ENCODE data around the gene SNX8.
A peak's percentile ranks its signal among the peaks of the same experiment; 100 is the strongest.
"Not testable (repeated sequence)": the region's sequence is repeated elsewhere in the genome, so short reads cannot be mapped to it uniquely, and the experiment has no call there.

The SNX8 gene

GRCh38 chr7:2326951-2327350, 12.7 kb upstream of the SNX8 start:
- DNase-seq = no peak

GRCh38 chr7:2325162-2325561, 10.9 kb upstream of the SNX8 start:
- DNase-seq = no peak

GRCh38 chr7:2321020-2321419, 6.8 kb upstream of the SNX8 start:
- no peak for DNase-seq

- DNase-seq = no peak
Observed at GRCh38 chr7:2317556-2318293, 3.5 kb upstream of the SNX8 start.

GRCh38 chr7:2316578-2316977, 2.3 kb upstream of the SNX8 start:
- no peak for DNase-seq

GRCh38 chr7:2315787-2316186, 1.5 kb upstream of the SNX8 start:
- DNase-seq = no peak

GRCh38 chr7:2314956-2315530, 802 bp upstream of the SNX8 start:
- not testable (repeated sequence) for DNase-seq

GRCh38 chr7:2313450-2314208, 612 bp downstream of the SNX8 start:
- DNase-seq = peak; percentile 26

- no peak for DNase-seq
Observed at GRCh38 chr7:2312267-2312929, 1.8 kb downstream of the SNX8 start.

- DNase-seq = no peak
Observed at GRCh38 chr7:2309889-2310331, 4.3 kb downstream of the SNX8 start.

GRCh38 chr7:2307690-2308107, 6.5 kb downstream of the SNX8 start:
- DNase-seq = no peak

GRCh38 chr7:2306688-2307087, 7.6 kb downstream of the SNX8 start:
- no peak for DNase-seq

GRCh38 chr7:2305258-2305657, 9.0 kb downstream of the SNX8 start:
- not testable (repeated sequence) for DNase-seq

GRCh38 chr7:2303520-2303919, 10.7 kb downstream of the SNX8 start:
- not testable (repeated sequence) for DNase-seq

- DNase-seq = not testable (repeated sequence)
Observed at GRCh38 chr7:2302743-2303397, 11.4 kb downstream of the SNX8 start.

- DNase-seq = no peak
Observed at GRCh38 chr7:2301511-2301863, 12.8 kb downstream of the SNX8 start.

- DNase-seq = peak; percentile 27
Observed at GRCh38 chr7:2299870-2300512, 14.2 kb downstream of the SNX8 start.

GRCh38 chr7:2299131-2299829, 15.0 kb downstream of the SNX8 start:
- peak; percentile 69 for DNase-seq

GRCh38 chr7:2296832-2297231, 17.4 kb downstream of the SNX8 start:
- DNase-seq = no peak

GRCh38 chr7:2295936-2296620, 18.2 kb downstream of the SNX8 start:
- DNase-seq = no peak

GRCh38 chr7:2290877-2291276, 23.4 kb downstream of the SNX8 start:
- DNase-seq = no peak

Measured in activated CD4-positive, alpha-beta T cell treated with anti-CD3 and anti-CD28 coated beads, Interleukin-10, Interleukin-2, amounts not matched to agents 100 ng/mL and 50 ng/mL, durations not matched to agents 16 hours and 8 hours (primary cell).